Adrenal gland (tissue), 5 donors: ENCODE measurements around the gene FBXL5.

Source experiments
- CTCF ChIP-seq, 6 experiments: fragments of 450-650 bp in 4 of 6; fragments of 200-600 bp in 2 of 6; sonication (generic) in 1 of 6; IDR thresholded peaks; 1 replicate in 5 of 6; 2 replicates in 1 of 6; pipeline versions ENCODE4 v1.5.1 to v1.8.0; 2016 to 2021; ENCODE audit warnings: antibody characterized with exemption in 6 of 6, mild to moderate bottlenecking in 2 of 6, moderate library complexity in 1 of 6
- POLR2A ChIP-seq, 2 donors: fragments of 450-650 bp; IDR thresholded peaks; one replicate each; pipeline ENCODE4 v1.6.1; 2017; ENCODE audit warnings: antibody characterized with exemption in 2 of 2, mild to moderate bottlenecking in 2 of 2, moderate library complexity in 1 of 2
- donor health status: DM: no; HTN: no; CAD: no.

- TF ChIP-seq POLR2A (IDR thresholded peaks at IDR 0.05) (no peak), CTCF (IDR thresholded peaks at IDR 0.05) (no peak)
These were observed 13.6 kb upstream of the FBXL5 start for GRCh38 chr4:15668566-15669435.
